Choroid plexus epithelial cell (primary cell): ENCODE data around the gene NFKBIE.

Experiments
- DNase-seq: peaks from one replicate; pipeline ENCODE4 v3.0.0-alpha.2; 2010; ENCODE audit warnings: low read depth
- H3K4me3 ChIP-seq: 2 replicates; pipeline ENCODE4 v1.5.1; 2011; ENCODE audit warnings: low read depth, mild to moderate bottlenecking, control low read depth, low read length, moderate library complexity
- TF ChIP-seq, protein P1 (sequence below): conservative IDR thresholded peaks from 2 replicates; pipeline ENCODE4 v1.5.1; 2011; ENCODE audit warnings: low read depth, mild to moderate bottlenecking, control low read depth, inconsistent platforms, low read length, moderate library complexity

Gene NFKBIE

DNA sequence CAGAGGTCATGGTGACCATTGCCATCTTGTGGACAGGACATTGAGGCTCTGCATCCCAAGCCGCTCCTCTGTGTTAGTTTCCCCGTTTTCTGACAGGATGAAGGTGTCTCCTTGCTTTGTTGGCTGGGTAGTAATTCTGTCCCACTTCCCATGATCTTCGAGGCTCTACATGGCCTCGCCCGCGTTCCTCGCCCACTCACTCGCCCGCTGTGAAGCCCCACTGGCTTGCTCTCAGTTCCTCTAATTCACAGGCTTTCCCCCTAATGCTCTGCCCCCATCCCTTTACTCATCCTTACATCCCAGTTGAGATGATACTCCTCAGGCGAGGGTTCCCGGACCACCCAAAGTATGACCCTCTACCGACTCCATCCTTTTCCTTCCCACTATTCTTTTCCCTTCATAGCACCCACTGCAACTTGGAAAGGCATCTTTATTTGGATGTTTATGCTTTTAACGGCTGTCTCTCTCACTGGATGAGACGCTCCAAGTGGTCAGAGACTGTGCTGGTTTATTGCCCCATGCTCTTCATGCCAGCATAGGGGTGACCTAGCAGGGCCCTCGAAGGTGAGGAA is 7.5 kb downstream of the NFKBIE start:
- TF ChIP-seq, protein P1, sequence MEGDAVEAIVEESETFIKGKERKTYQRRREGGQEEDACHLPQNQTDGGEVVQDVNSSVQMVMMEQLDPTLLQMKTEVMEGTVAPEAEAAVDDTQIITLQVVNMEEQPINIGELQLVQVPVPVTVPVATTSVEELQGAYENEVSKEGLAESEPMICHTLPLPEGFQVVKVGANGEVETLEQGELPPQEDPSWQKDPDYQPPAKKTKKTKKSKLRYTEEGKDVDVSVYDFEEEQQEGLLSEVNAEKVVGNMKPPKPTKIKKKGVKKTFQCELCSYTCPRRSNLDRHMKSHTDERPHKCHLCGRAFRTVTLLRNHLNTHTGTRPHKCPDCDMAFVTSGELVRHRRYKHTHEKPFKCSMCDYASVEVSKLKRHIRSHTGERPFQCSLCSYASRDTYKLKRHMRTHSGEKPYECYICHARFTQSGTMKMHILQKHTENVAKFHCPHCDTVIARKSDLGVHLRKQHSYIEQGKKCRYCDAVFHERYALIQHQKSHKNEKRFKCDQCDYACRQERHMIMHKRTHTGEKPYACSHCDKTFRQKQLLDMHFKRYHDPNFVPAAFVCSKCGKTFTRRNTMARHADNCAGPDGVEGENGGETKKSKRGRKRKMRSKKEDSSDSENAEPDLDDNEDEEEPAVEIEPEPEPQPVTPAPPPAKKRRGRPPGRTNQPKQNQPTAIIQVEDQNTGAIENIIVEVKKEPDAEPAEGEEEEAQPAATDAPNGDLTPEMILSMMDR: no peak
- no peak for DNase-seq
- peak overlapping the region; percentile 90 for H3K4me3 ChIP-seq

DNA sequence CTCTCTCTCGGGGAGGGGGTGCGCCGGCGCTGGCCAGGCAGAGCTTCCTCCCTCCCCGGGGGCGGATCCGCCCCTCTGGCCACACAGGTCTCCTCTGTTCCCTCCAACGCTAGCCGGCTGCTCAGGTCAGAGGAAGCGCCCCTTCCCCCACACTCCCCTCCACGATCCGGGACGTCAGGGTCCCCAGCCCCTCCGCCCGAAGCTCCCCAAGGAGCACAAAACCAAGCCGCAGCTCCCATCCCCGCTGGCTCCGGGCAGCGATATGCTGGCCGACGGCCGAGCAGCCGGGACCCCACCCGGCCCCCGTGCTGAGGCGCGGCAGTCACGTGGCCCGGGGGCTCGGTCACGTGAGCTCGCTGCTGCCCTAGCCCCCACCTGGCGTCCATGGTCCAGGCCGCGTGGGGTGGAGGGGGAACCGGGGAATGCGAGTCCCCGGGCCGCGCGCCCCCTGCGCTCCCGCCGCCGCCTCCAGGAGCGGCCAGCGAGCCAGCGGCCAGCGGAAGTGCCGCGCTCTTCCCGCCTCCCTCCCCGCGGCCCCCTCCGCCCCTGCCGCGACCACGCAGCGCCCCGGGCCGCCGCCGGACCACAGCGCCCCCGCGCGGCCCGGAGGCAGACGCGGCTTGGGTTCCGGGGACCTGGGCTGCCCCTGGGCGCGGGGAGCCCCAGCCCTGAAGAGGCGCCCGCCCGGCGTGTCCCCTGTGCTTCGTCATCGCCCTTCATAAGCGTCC is 8.2 kb downstream of the NFKBIE start, which contains the start of gene SLC35B2:
SLC35B2 (minus strand) TSS at position 504 of the 728 bp plus-strand sequence; CDS start at position 386, 118 bp downstream.
- H3K4me3 ChIP-seq: peak within 1 kb of the TSS; percentile 90
- peak; percentile 79 for DNase-seq
- TF ChIP-seq, protein P1: peak; percentile 43

DNA sequence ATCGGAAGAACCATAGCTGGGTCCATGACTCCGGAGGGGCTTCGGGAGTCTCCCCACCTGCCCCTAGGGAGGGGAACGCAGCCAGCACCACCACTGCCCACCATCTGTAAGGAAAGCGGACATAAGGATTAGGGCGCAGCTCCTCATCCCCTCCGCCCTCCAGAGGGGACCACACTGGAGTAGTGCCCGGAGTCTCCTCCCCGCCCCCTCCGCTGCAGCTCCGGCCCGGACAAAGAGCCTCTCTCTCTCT is 8.7 kb downstream of the NFKBIE start:
- peak overlapping the region; percentile 90 for H3K4me3 ChIP-seq
- TF ChIP-seq, protein P1: no peak
- no peak for DNase-seq

DNA sequence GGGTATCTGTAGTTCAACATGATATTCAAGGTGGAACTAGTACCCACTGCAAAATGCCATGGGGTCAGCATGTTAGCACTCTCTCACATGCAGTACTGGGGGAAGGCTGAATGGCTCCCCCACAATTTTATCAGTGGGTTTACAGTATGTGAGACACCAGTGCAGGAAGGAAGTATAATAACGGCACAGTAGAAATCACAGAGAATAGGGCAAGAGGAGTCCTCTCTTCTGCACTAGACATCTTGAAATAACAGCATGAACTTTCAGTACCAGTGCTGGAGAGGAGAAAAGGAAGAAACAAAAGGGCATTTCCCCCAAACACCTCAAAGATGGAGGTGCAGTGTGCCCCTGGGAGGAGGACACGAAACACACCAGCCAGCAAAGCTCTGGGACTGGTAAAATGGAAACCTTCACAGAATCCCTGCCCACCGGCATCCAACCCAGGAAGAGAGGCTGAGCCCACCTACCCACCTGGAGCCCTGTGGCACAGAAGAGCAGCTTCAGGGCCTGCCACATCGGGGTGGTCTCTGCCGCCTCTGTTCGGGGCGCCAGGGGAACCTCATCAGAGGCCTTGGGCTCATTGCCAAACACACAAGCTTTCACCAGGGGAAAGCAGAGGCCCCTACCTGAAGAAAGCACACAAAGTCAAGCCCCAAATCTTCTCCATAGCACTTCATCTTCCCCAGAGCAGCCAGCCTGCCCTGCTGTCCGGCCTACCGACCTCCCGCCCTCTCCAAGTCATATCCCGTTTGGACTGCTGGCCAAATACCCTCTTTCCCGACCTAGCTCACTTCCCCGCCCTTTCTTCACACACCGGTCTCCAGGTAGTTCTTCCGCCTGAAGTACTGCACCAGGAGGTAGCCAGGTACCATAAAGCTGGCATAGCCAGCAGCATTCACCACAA is 9.2 kb downstream of the NFKBIE start:
- H3K4me3 ChIP-seq: peak overlapping the region; percentile 90
- TF ChIP-seq, protein P1: no peak
- no peak for DNase-seq

DNA sequence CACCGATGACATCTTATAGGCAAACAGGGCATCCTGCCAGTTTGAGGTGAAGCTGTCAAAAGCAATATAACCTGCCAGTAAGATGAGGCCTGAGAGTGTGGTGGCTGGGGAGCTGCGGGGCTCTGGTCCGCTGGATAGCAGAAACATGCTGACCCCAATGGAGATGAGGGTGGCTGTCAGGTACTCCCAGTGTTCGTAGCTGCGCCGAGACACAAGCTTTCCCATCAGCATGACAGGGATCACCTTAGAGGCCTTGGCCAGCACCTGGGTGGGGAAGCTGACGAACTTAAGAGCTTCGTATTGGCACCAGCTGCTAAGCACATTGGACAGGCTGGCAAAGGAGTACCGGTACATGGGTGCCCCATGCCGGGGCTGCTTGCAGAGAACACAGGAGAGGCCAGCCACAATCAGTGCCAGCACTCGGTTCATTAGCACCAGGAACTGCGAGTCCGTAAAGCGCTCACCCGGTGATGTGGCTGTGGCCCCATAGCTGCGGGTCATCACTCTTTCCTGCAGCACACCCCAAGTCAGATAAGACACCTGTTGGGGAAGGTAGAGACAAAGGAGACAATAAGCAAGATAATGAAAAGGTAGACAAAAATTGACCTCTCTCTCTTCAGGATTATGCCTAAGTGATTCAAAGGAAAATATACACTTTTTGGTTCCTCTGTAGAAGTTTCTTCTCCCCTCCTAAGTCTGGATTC is 10.1 kb downstream of the NFKBIE start:
- DNase-seq: no peak
- TF ChIP-seq, protein P1: no peak
- peak overlapping the region; percentile 90 for H3K4me3 ChIP-seq

DNA sequence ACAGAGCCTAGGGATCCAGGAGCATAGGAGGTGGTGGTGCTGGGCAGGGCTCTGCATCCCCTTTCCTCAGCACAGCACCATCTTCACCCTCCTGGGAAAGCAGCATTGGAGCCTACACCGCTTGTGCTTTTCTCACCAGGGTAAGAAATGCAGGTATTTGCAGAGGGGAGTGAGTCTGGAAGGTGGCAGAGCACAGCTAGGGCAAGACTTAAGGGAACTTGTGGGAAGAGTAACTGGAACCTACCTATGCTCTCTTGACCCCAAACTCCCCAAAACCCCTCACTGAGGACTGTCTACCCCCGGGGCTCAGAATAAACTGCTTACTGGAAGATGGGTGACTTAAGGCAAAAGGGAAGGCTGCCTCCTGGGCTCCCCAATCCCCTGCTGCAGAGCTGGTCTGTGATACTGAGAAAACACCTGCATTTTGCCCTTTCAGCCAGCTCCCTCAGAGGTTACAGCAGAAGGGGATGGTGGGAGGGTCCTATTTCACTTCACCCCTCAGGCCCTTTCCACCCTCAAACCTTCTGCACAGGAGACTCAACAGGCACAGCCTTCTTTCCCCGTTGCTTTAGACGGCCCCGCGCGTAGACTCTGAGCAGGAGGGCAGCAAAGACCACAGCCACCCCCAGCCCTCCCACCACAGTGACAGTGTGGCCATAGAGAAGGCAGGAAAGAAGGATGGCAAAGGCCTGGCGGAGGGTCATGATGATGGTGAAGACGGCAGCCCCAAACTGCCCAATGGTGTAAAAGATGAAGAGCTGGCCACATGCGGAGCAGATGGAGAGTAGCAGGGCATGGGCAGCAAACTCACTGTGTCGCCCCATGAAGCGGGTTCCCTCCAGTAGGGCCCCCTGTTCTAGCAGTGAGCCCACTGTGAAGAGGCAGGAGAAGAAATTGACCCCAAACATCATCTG is 10.9 kb downstream of the NFKBIE start:
- DNase-seq: no peak
- TF ChIP-seq, protein P1: no peak
- H3K4me3 ChIP-seq: no peak overlapping the region
